HCT116 (cell line): ENCODE results near the gene ESCO1.

ENCODE experiments used
- CEBPB ChIP-seq: IDR thresholded peaks from 2 replicates; pipeline ENCODE4 v1.6.1; 2012; ENCODE audit warnings: low read depth
- EZH2 ChIP-seq: fragments of 200-600 bp; sonication (generic); IDR thresholded peaks from 2 replicates; pipeline ENCODE4 v1.6.1; 2017; ENCODE audit warnings: antibody characterized with exemption, mixed run types
- EZH2phosphoT487 ChIP-seq: fragments of 200-600 bp; IDR thresholded peaks from 2 replicates; pipeline ENCODE4 v1.6.1; 2018; ENCODE audit warnings: antibody characterized with exemption, borderline replicate concordance
- SP1 ChIP-seq: IDR thresholded peaks from 2 replicates; pipeline ENCODE4 v1.6.1; 2012; ENCODE audit warnings: low read depth
- YY1 ChIP-seq: IDR thresholded peaks from 2 replicates; pipeline ENCODE4 v1.6.1; 2011; ENCODE audit warnings: low read length, low read depth, moderate library complexity, mild to moderate bottlenecking; ENCODE audit not compliant: insufficient replicate concordance; ENCODE audit errors: extremely low read depth
- TF ChIP-seq, protein P1 (sequence below), 3 experiments: fragments of 200-600 bp in 1 of 3; sonication (generic) in 1 of 3; IDR thresholded peaks in 2 of 3; conservative IDR thresholded peaks in 1 of 3; 2 replicates each; pipeline ENCODE4 v1.5.1; 2012 to 2017; ENCODE audit warnings: low read depth in 2 of 3, low read length in 2 of 3, antibody characterized with exemption in 1 of 3, borderline replicate concordance in 1 of 3, control low read depth in 1 of 3, mild to moderate bottlenecking in 1 of 3, mixed read lengths in 1 of 3, mixed run types in 1 of 3, moderate library complexity in 1 of 3; ENCODE audit not compliant: insufficient read depth in 1 of 3
- TF ChIP-seq, protein P2 (sequence below): IDR thresholded peaks from 2 replicates; pipeline ENCODE4 v1.6.1; 2012

DNA sequence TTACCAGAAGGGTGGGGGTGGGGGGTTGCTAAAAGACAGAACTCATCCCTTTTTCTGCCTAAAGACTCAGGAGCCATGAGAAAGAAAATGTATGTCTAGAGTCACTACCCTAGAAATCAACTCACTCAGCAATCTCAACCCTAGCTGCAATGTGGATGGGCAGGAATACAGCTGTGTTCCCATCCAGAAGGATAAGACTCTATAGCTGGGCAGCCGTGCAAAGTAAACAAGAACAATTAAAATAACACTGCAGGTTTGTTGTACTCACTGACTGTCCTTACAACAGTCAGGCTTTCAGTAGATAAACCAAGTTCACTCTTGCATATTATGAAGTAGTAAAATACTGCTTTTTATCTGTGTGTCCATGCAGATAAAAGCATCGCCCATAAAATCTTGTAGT is 74.0 kb downstream of the ESCO1 start:
- TF ChIP-seq, protein P1, sequence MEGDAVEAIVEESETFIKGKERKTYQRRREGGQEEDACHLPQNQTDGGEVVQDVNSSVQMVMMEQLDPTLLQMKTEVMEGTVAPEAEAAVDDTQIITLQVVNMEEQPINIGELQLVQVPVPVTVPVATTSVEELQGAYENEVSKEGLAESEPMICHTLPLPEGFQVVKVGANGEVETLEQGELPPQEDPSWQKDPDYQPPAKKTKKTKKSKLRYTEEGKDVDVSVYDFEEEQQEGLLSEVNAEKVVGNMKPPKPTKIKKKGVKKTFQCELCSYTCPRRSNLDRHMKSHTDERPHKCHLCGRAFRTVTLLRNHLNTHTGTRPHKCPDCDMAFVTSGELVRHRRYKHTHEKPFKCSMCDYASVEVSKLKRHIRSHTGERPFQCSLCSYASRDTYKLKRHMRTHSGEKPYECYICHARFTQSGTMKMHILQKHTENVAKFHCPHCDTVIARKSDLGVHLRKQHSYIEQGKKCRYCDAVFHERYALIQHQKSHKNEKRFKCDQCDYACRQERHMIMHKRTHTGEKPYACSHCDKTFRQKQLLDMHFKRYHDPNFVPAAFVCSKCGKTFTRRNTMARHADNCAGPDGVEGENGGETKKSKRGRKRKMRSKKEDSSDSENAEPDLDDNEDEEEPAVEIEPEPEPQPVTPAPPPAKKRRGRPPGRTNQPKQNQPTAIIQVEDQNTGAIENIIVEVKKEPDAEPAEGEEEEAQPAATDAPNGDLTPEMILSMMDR (IDR thresholded peaks at IDR 0.05 in 2 of 3, conservative IDR thresholded peaks at IDR 0.05 in 1 of 3; ENCODE audit: borderline replicate concordance in 1 of 3, insufficient read depth in 1 of 3, low read depth in 2 of 3, low read length in 2 of 3) = no peak
- TF ChIP-seq YY1 (no peak), CEBPB (no peak), EZH2 (no peak), EZH2phosphoT487 (no peak), SP1 (no peak)
- TF ChIP-seq, protein P2, sequence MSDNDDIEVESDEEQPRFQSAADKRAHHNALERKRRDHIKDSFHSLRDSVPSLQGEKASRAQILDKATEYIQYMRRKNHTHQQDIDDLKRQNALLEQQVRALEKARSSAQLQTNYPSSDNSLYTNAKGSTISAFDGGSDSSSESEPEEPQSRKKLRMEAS = no peak
